GM12891 (cell line): ENCODE data around the gene IFT80.

ENCODE experiments used
- POLR2A ChIP-seq: IDR thresholded peaks from 2 replicates; pipeline ENCODE4 v1.6.1; 2011; ENCODE audit warnings: low read depth, low read length, control low read depth
- POLR2AphosphoS5 ChIP-seq: IDR thresholded peaks from 2 replicates; pipeline ENCODE4 v1.6.1; 2011; ENCODE audit warnings: low read depth, low read length, control low read depth
- POU2F2 ChIP-seq: IDR thresholded peaks from 2 replicates; pipeline ENCODE4 v1.6.1; 2011; ENCODE audit warnings: low read depth, mild to moderate bottlenecking, control low read depth, low read length, moderate library complexity
- TAF1 ChIP-seq: IDR thresholded peaks from 2 replicates; pipeline ENCODE4 v1.6.1; 2011; ENCODE audit warnings: low read depth, low read length, control low read depth

DNA sequence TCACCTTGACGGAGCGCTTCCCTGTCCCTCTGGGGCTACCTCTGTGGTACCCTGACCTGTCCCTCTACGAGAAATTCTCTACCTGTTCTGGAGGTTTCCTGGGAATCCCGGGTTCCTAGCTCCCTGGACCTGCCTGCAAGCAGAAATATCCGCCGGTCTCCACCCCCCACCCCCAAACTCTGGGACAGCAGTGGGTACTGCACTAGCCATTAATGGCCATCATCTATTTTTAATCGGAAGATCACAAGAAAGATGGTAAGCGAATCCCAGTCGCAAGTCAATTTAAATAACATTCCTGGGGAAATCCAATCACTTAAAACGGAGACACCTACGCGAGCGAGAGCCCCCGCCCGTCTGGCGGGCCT, 174.2 kb downstream of the IFT80 start:
- TF ChIP-seq POLR2AphosphoS5 (no peak), POLR2A (no peak), TAF1 (no peak), POU2F2 (no peak)
